ENCODE data around the gene CCDC102A. TPM values are rescaled to one million over a fixed set of nuclear protein-coding genes. Genes with fewer than 3 reads are reported as not detected.

Gene CCDC102A
- total and polyA plus RNA-seq, 10 of the 15 experiments (the other 5 are each of a cell fraction or from before 2014, with no cell fraction given): 0.03 to 5.9 (median 2.4) TPM

DNA sequence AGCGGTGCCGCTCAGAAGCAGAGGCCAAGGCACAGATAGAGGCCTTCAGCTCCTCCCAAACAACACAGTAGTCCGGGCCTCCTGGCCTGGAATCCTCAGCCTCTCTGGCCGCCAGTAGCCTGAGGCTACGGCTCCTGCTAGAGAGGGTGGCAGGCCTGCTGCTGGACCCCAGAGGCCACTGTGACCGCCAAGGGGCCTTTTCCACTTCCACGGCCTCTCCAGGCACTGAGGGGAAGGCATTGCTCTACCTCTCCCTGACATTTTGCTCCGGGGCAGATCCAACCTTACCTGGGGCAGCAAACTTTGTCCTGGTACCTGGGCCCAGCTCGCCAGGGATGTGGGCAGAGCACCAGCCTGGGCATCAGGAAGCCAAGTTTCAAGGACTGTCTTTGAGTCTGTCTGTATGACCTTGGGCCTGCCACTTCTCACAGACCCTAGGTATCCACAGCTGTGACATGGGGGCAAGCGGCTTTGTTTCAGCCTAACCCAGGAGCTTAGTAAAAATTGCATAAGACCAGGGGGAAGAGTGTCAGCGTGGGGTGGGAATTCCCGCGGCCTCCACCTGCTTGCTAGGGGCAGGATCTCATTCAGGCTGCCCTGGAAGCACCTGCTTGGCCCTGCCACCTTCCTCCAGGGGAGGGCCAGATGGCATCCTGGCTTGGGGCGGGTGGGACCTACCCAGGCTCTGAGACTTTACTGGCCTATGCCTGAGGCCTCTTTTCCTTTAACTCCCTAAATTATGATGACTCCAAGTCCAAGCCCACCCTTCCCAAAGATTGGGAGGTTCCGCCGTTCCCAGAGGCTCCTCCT, 39.3 kb upstream of the CCDC102A start:
- RAD21 ChIA-PET (ENCODE audit: unreplicated experiment): interaction anchor here (0.8 to 3.8 kb wide), 15 partner anchors 13 to 160 kb away, joined by 3 to 36 read pairs (median 5); partner anchors contain the start of genes ADGRG5, CIAPIN1, COQ9 and KATNB1
- Histone ChIP-seq H3K36me3 (ENCODE audit: control insufficient read depth in 2 of 2, insufficient read depth in 2 of 2, low read length in 1 of 2) (peaks cover 3 to 5% of the 10 kb centered on the region in 2 experiments), H3K27me3 (replicated peaks in 1 of 2; ENCODE audit: control insufficient read depth in 2 of 2, insufficient read depth in 2 of 2, low read length in 1 of 2) (no peaks in the 10 kb centered on the region), H3K79me2 (ENCODE audit: control insufficient read depth, insufficient read depth, low read length) (no peaks in the 10 kb centered on the region), H3K4me3 (no peak overlapping the region), H3K4me2 (ENCODE audit: control insufficient read depth, insufficient read depth) (no peak overlapping the region), H2AFZ (ENCODE audit: control insufficient read depth, low read depth, low read length) (no peak overlapping the region), H3K9me3 (replicated peaks; ENCODE audit: control insufficient read depth, insufficient read depth, low read length) (no peaks in the 10 kb centered on the region), H3K9ac (ENCODE audit: control insufficient read depth, insufficient read depth, low read length) (no peak overlapping the region), H4K20me1 (ENCODE audit: control insufficient read depth, insufficient read depth) (no peaks in the 10 kb centered on the region), H3K4me1 (ENCODE audit: control insufficient read depth, insufficient read depth, low read length) (no peaks in the 10 kb centered on the region), H3K27ac (ENCODE audit: control insufficient read depth, insufficient read depth) (no peak overlapping the region)
- FAIRE-seq (no peak), ATAC-seq (peak; percentile 18; the same call in 2 of the 3 replicates), DNase-seq (ENCODE audit: low read depth, low spot score) (no peak)
- in situ Hi-C loops (cut with MboI): no loop called here
- no TSS peak for BruUV-seq (replicated peaks)
- SMC1A ChIA-PET (ENCODE audit: uncharacterized antibody, unreplicated experiment): interaction anchor here (0.7 to 5.2 kb wide), 22 partner anchors 10 to 553 kb away, joined by 3 to 54 read pairs (median 4); partner anchors contain the start of genes ADGRG5 and KATNB1
- CTCF ChIA-PET: interaction anchor here (0.7 to 6.1 kb wide), 41 partner anchors 10 to 711 kb away, joined by 3 to 118 read pairs (median 5); partner anchors contain the start of genes ADGRG5 and KATNB1
- POLR2A ChIA-PET: no interaction called here
- 67% methylated on average over 16 of the region's 16 CpGs for WGBS (ENCODE audit: insufficient coverage, insufficient replicate concordance, low lambda C conversion rate, missing lambda C conversion rate)
- TF ChIP-seq MTA3 (IDR thresholded peaks at IDR 0.05; ENCODE audit: borderline replicate concordance, low read length) (0 out of 2 replicates have a peak, but pooled peaks have one; percentile 16), BMI1 (IDR thresholded peaks at IDR 0.05; ENCODE audit: borderline replicate concordance) (no peak), NBN (IDR thresholded peaks at IDR 0.05) (no peak)
- intact Hi-C loops (cut with micrococcal nuclease; ENCODE audit: unreplicated experiment): loop anchor here (1.0 to 5.0 kb wide), 4 partner anchors 74 to 432 kb away; partner anchors contain the start of gene KATNB1

All from GM12878 (cell line).